Neutrophil (primary cell): ENCODE measurements around the gene NINJ1.
A peak's percentile ranks its signal among the peaks of the same experiment; 100 is the strongest.
"Not testable (repeated sequence)": the region's sequence is repeated elsewhere in the genome, so short reads cannot be mapped to it uniquely, and the experiment has no call there.

ENCODE experiments used
- H3K27ac ChIP-seq: fragments of 200-600 bp; sonication (generic); 2 replicates; pipeline ENCODE4 v1.5.1; 2016; ENCODE audit warnings: mild to moderate bottlenecking, moderate library complexity
- H3K27me3 ChIP-seq: fragments of 200-600 bp; sonication (generic); 2 replicates; pipeline ENCODE4 v1.6.0; 2016; ENCODE audit warnings: mild to moderate bottlenecking
- H3K36me3 ChIP-seq: fragments of 200-600 bp; sonication (generic); 2 replicates; pipeline ENCODE4 v1.5.1; 2017
- H3K4me1 ChIP-seq, 2 experiments: fragments of 200-600 bp in 1 of 2; sonication (generic) in 1 of 2; 1 replicate in 1 of 2; 2 replicates in 1 of 2; pipeline versions ENCODE4 v1.5.1 to v1.6.1; 2013 to 2016; ENCODE audit warnings: low read depth in 1 of 2, low read length in 1 of 2, mild to moderate bottlenecking in 1 of 2, moderate library complexity in 1 of 2; ENCODE audit not compliant: control insufficient read depth in 1 of 2, insufficient read depth in 1 of 2
- H3K4me3 ChIP-seq, 2 experiments: fragments of 200-600 bp in 1 of 2; sonication (generic) in 1 of 2; 1 replicate in 1 of 2; 2 replicates in 1 of 2; pipeline ENCODE4 v1.5.1; 2013 to 2016; ENCODE audit warnings: low read depth in 1 of 2, low read length in 1 of 2, mild to moderate bottlenecking in 1 of 2, moderate library complexity in 1 of 2
- H3K9me3 ChIP-seq: fragments of 200-600 bp; sonication (generic); 2 replicates; pipeline ENCODE4 v1.5.1; 2016
- CTCF ChIP-seq: fragments of 200-600 bp; sonication (generic); IDR thresholded peaks from 2 replicates; pipeline ENCODE4 v1.5.1; 2016; ENCODE audit warnings: antibody characterized with exemption

Gene NINJ1

DNA sequence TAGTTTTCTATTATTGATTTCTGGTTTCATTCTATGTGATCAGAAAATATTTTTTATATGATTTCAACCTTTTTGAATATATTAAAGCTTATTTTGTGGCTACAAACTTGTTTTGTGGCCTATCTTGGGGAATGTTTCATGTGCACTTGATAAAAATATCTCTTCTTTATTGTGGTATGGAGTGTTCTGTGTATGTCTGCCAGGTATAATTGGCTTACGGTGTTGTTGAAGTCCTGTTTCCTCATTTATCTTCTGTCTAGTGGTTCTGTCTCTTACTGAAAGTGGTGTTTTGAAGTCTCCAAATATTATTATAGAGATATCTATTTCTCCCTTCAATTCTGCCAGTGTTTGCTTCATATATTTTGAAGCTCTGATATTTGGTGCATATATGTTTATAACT is 28.4 kb downstream of the NINJ1 start:
- no peak for TF ChIP-seq CTCF
- Histone ChIP-seq H3K9me3 (no peaks in the 10 kb centered on the region), H3K4me1 (peaks cover 37 to 43% of the 10 kb centered on the region in 2 experiments), H3K36me3 (peaks cover 28% of the 10 kb centered on the region), H3K27ac (no peak overlapping the region), H3K4me3 (no peak overlapping the region), H3K27me3 (no peaks in the 10 kb centered on the region)

- Histone ChIP-seq H3K4me3 (peak overlapping the region in 1 of 2 experiments; percentile 15), H3K4me1 (peaks cover 53 to 57% of the 10 kb centered on the region in 2 experiments), H3K27ac (peak overlapping the region; percentile 93)
- H3K36me3 ChIP-seq, H3K9me3 ChIP-seq, H3K27me3 ChIP-seq: not testable (repeated sequence)
These were observed 33.0 kb downstream of the NINJ1 start for GRCh38 chr9:93101086-93101485.

DNA sequence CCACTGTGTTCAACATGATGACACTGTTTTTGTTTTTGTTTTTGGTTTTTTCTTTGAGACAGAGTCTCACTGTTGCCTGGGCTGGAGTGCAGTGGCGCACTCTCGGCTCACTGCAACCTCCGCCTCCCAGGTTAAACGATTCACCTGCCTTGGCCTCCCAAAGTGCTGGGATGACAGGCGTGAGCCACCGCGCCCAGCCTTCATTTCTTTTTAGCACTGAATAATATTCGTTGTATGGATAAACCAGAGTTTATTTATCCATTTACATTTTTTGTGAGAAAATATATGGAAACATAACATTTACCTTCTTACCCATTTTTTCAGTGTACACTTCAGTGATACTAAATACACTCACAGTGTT is 33.8 kb downstream of the NINJ1 start:
- H3K27ac ChIP-seq, result peak overlapping the region; percentile 93
- no peak for TF ChIP-seq CTCF
- no peaks in the 10 kb centered on the region for H3K27me3 ChIP-seq
- no peaks in the 10 kb centered on the region for H3K36me3 ChIP-seq
- peaks cover 54 to 58% of the 10 kb centered on the region in 2 experiments for H3K4me1 ChIP-seq
- H3K9me3 ChIP-seq, result no peaks in the 10 kb centered on the region
- peak overlapping the region in 1 of 2 experiments; percentile 88 for H3K4me3 ChIP-seq

GRCh38 chr9:93099551-93100275 is 34.3 kb downstream of the NINJ1 start:
- no peaks in the 10 kb centered on the region for H3K9me3 ChIP-seq
- TF ChIP-seq CTCF, result no peak
- no peaks in the 10 kb centered on the region for H3K36me3 ChIP-seq
- H3K27me3 ChIP-seq, result no peaks in the 10 kb centered on the region
- peaks cover 59 to 64% of the 10 kb centered on the region in 2 experiments for H3K4me1 ChIP-seq
- H3K27ac ChIP-seq, result peak overlapping the region; percentile 93
- H3K4me3 ChIP-seq, result peak overlapping the region; percentile 88 to 90

- Histone ChIP-seq H3K36me3 (no peaks in the 10 kb centered on the region), H3K27me3 (no peaks in the 10 kb centered on the region), H3K4me3 (peak overlapping the region; percentile 88 to 90), H3K27ac (peak overlapping the region; percentile 93), H3K4me1 (peaks cover 72 to 77% of the 10 kb centered on the region in 2 experiments), H3K9me3 (no peaks in the 10 kb centered on the region)
- peak; percentile 62 for TF ChIP-seq CTCF
These were observed 35.7 kb downstream of the NINJ1 start for GRCh38 chr9:93098236-93098946.
